K562 (cell line): ENCODE measurements around the gene GET4. TPM values are rescaled to one million over a fixed set of nuclear protein-coding genes. Genes with fewer than 3 reads are reported as not detected.

Source experiments
- ATAC-seq: fragments of 200-7000 bp; cut with Tn5 transposase; 3 replicates; pipeline ENCODE4 v1.9.1; 2020; ENCODE audit warnings: moderate library complexity
- BruUV-seq: library from RNA; stranded (reverse); fragments of 400-500 nt; replicated peaks from 2 replicates; lab custom pipeline; 2021; lab: Mats Ljungman, UMichigan
- CTCF ChIA-PET: fragments of 300-600 bp; formaldehyde crosslinking; extraction: SDS; loops from one replicate; lab custom pipeline; 2021; ENCODE audit warnings: low intra/inter-chr PET ratio; lab: Yijun Ruan, JAX
- POLR2A ChIA-PET: fragments of 300-600, 350-650 bp; sonication (Branson Sonifier 250); formaldehyde crosslinking; extraction: SDS; loops from one replicate; lab custom pipeline; 2021; ENCODE audit warnings: antibody characterized with exemption, inconsistent platforms; lab: Yijun Ruan, JAX
- DNase-seq, 4 experiments: peaks; one replicate each; pipeline versions ENCODE4 v3.0.0 to v3.0.0-alpha.2; 2011 to 2018; ENCODE audit warnings: low spot score in 3 of 4, mixed read lengths in 3 of 4; ENCODE audit errors: extremely low read depth in 1 of 4
- FAIRE-seq: peaks from 2 replicates; lab custom pipeline; 2011; peaks lifted over from hg19 to GRCh38; lab: Jason Lieb, UNC
- H2AFZ ChIP-seq: 2 replicates; pipeline ENCODE4 v1.6.0; 2011; ENCODE audit warnings: low read depth, low read length, control low read depth, inconsistent platforms
- H3K27ac ChIP-seq: fragments of 200-600 bp; 3 replicates; pipeline ENCODE4 v1.8.0; 2011; ENCODE audit warnings: low read depth, mild to moderate bottlenecking, control low read depth, inconsistent platforms, low read length, moderate library complexity, mixed read lengths; ENCODE audit errors: extremely low read depth
- H3K27me3 ChIP-seq, 2 experiments: fragments of 300-600 bp in 1 of 2; 2 replicates in 1 of 2; 3 replicates in 1 of 2; pipeline versions ENCODE4 v1.6.0 to v1.8.0; 2011; ENCODE audit warnings: inconsistent platforms in 2 of 2, low read length in 2 of 2, mild to moderate bottlenecking in 1 of 2, mixed read lengths in 1 of 2, moderate library complexity in 1 of 2; ENCODE audit not compliant: control insufficient read depth in 2 of 2, insufficient read depth in 2 of 2
- H3K36me3 ChIP-seq: fragments of 300-600 bp; 3 replicates; pipeline ENCODE4 v1.8.0; 2011; ENCODE audit warnings: mild to moderate bottlenecking, low read length, inconsistent platforms; ENCODE audit not compliant: control insufficient read depth, insufficient read depth
- H3K4me1 ChIP-seq, 2 experiments: fragments of 200-600 bp in 1 of 2; replicated peaks in 1 of 2; 2 replicates in 1 of 2; 3 replicates in 1 of 2; pipeline versions ENCODE4 v1.5.1 to v1.8.0; 2011; ENCODE audit warnings: inconsistent platforms in 2 of 2, low read length in 2 of 2, mild to moderate bottlenecking in 1 of 2, mixed read lengths in 1 of 2, moderate library complexity in 1 of 2; ENCODE audit not compliant: control insufficient read depth in 2 of 2, insufficient read depth in 2 of 2
- H3K4me2 ChIP-seq: 2 replicates; pipeline ENCODE4 v1.6.1; 2011; ENCODE audit warnings: low read length, control low read depth, inconsistent platforms, mixed read lengths; ENCODE audit not compliant: insufficient read depth
- H3K4me3 ChIP-seq: fragments of 200-600 bp; sonication (generic), shearing (Covaris generic); 2 replicates; pipeline ENCODE4 v1.5.1; 2016; ENCODE audit warnings: control low read depth, inconsistent platforms
- H3K79me2 ChIP-seq: fragments of 200-600 bp; 3 replicates; pipeline ENCODE4 v1.8.0; 2011; ENCODE audit warnings: low read length, inconsistent platforms; ENCODE audit not compliant: control insufficient read depth, insufficient read depth
- H3K9ac ChIP-seq, 2 experiments: 2 replicates each; pipeline versions ENCODE4 v1.6.0 to v1.6.1; 2011; ENCODE audit warnings: low read depth in 2 of 2, low read length in 2 of 2, control low read depth in 1 of 2, inconsistent platforms in 1 of 2, mild to moderate bottlenecking in 1 of 2, mixed read lengths in 1 of 2; ENCODE audit not compliant: insufficient read depth in 1 of 2
- H3K9me1 ChIP-seq: one replicate; pipeline ENCODE4 v1.6.0; 2011; ENCODE audit warnings: inconsistent platforms, mild to moderate bottlenecking, low read length, moderate library complexity; ENCODE audit not compliant: control insufficient read depth, insufficient read depth
- H3K9me3 ChIP-seq: replicated peaks from 2 replicates; pipeline ENCODE4 v1.5.1; 2011; ENCODE audit warnings: low read depth, low read length, inconsistent platforms; ENCODE audit not compliant: control insufficient read depth, insufficient read depth
- H4K20me1 ChIP-seq: replicated peaks from 2 replicates; pipeline ENCODE4 v1.6.1; 2011; ENCODE audit warnings: low read length, inconsistent platforms, mixed read lengths; ENCODE audit not compliant: control insufficient read depth, insufficient read depth
- ATF1 ChIP-seq, 2 experiments: fragments of 450-650 bp in 1 of 2; IDR thresholded peaks; 2 replicates each; pipeline ENCODE4 v1.6.1; 2016; ENCODE audit warnings: missing compliant biosample characterization in 1 of 2, missing genetic modification characterization in 1 of 2
- KAT7 ChIP-seq: sonication (generic); formaldehyde crosslinking; IDR thresholded peaks from 2 replicates; pipeline ENCODE4 v1.8.0; 2022; ENCODE audit warnings: missing genetic modification reagents, mild to moderate bottlenecking, borderline replicate concordance
- NFIC ChIP-seq: fragments of 450-650 bp; IDR thresholded peaks from 2 replicates; pipeline ENCODE4 v1.6.1; 2017; ENCODE audit warnings: mild to moderate bottlenecking, inconsistent platforms
- NR2C2 ChIP-seq, 2 experiments: fragments of 200-800 bp in 1 of 2; sonication (Bioruptor generic) in 1 of 2; sonication (generic) in 1 of 2; formaldehyde crosslinking in 1 of 2; IDR thresholded peaks; 2 replicates each; pipeline versions ENCODE4 v1.6.1 to v1.8.0; 2016 to 2022; ENCODE audit warnings: mild to moderate bottlenecking in 1 of 2, missing compliant biosample characterization in 1 of 2, missing genetic modification characterization in 1 of 2, missing genetic modification reagents in 1 of 2
- USF1 ChIP-seq: sonication (generic); formaldehyde crosslinking; IDR thresholded peaks from 2 replicates; pipeline ENCODE4 v1.9.0; 2022; ENCODE audit warnings: mild to moderate bottlenecking, missing genetic modification reagents
- ZC3H4 ChIP-seq: sonication (generic); formaldehyde crosslinking; IDR thresholded peaks from 2 replicates; pipeline ENCODE4 v1.9.0; 2021; ENCODE audit warnings: missing genetic modification reagents, borderline replicate concordance
- ZSCAN29 ChIP-seq: fragments of 450-650 bp; IDR thresholded peaks from 2 replicates; pipeline ENCODE4 v1.6.1; 2017
- WGBS: fragments of 100-300 bp; shearing (Covaris generic); methylation state at CpG from one replicate; pipeline ENCODE4 v1.1.6; 2016; ENCODE audit warnings: low coverage, mixed read lengths; ENCODE audit not compliant: insufficient coverage; ENCODE audit errors: missing lambda C conversion rate; 5-methylcytosine and 5-hydroxymethylcytosine counted together
- in situ Hi-C: fragments of 300-500 bp; cut with MboI; formaldehyde crosslinking; loops from 4 replicates; pipeline ENCODE4 v1.15.0; 2018; ENCODE audit warnings: inconsistent platforms, mixed read lengths
- intact Hi-C: fragments of 100-400 bp; cut with micrococcal nuclease; formaldehyde crosslinking; loops from 2 replicates; pipeline ENCODE4 v1.14.2; 2022
- polyA plus RNA-seq, 8 experiments: library from polyadenylated mRNA; depleted of rRNA in 4 of 8; stranded (reverse) in 5 of 8; unstranded in 3 of 8; fragments of >200 nt; fragmentation: Nextera tagmentation in 2 of 8; fragmentation: Illumina TruSeq in 1 of 8; extraction: Ambion mirVana in 2 of 8; extraction: Trizol in 1 of 8; gene quantifications; 2 replicates each; pipeline versions ENCODE4 v1.2.1 to v1.2.3, GENCODE V29; 2011 to 2014; ENCODE audit warnings: inconsistent platforms in 1 of 8, missing spikeins in 1 of 8
- total RNA-seq, 7 experiments: library from RNA; depleted of rRNA in 6 of 7; stranded (reverse); fragments of >200 nt in 6 of 7; fragmentation: Illumina TruSeq in 2 of 7; extraction: Trizol in 2 of 7; gene quantifications; 2 replicates each; pipeline versions ENCODE4 v1.2.1 to v1.2.3, GENCODE V29; 2011 to 2021; ENCODE audit warnings: low replicate concordance in 1 of 7
- TF ChIP-seq, protein P1 (sequence below): fragments of 250-450 bp; sonication (Bioruptor Pico); IDR thresholded peaks from 2 replicates; pipeline ENCODE4 v1.9.0; 2021; ENCODE audit warnings: mild to moderate bottlenecking, inconsistent platforms

Gene GET4
- total and polyA plus RNA-seq, 9 of the 15 experiments (the other 6 are each of a cell fraction or from before 2014, with no cell fraction given) = 0.99 to 122 (median 40.4) TPM

DNA sequence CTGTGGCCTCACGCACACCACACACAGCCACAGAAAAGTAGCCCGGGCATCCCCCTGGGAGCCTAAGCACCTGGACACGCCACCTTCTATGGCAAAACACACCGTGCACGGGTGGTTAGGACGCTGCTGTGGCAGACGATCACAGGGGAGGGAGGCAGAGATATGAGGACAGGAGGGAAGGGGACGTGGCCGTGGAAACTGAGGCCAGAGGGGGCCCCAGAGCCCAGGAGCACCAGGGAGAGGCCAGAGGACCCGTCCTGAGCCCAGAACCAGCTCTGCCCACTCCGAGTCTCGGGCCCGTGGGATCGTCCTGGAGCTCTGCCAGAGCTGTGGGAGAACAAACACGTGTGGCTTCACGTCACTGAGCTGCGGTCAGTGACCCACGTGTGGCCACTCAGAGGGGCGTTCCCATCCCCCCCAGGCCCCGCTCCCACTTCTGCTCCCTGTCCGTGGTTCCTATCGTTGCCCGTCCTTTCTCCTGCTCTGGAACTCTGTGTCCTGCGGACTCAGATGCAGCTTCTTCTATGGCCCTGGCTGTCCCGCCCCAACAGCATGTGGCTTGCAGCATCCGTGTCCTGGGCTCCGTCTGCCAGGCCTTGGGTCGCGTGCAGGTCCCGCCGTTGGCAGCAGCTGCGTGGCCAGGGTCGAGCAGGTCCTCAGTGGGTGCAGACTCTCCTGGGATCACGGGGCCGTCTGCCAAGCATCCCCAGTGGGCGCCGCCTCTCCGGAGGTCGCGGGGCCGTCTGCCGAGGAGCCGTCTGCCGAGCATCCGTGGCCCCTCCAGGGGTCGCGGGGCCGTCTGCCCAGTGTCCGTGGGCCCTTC lies 31.0 kb downstream of the GET4 start:
- ChIA-PET POLR2A (interaction anchor here (0.6 to 1.2 kb wide), 2 partner anchors 15 to 56 kb away, joined by 3 to 4 read pairs; no protein-coding TSS in a partner anchor), CTCF (interaction anchor here (0.6 kb wide), 1 partner anchor 87 kb away, joined by 4 read pairs; no protein-coding TSS in a partner anchor)
- Histone ChIP-seq H2AFZ (no peak overlapping the region), H3K4me1 (peaks cover 11 to 72% of the 10 kb centered on the region in 2 experiments), H3K36me3 (no peaks in the 10 kb centered on the region), H3K27ac (no peak overlapping the region), H3K9me1 (no peaks in the 10 kb centered on the region), H3K27me3 (peaks cover 9 to 19% of the 10 kb centered on the region in 2 experiments; a peak in 1 of 5 replicates), H4K20me1 (no peaks in the 10 kb centered on the region), H3K9ac (no peak overlapping the region), H3K4me3 (no peak overlapping the region), H3K9me3 (no peaks in the 10 kb centered on the region), H3K79me2 (no peaks in the 10 kb centered on the region), H3K4me2 (no peak overlapping the region)
- DNase-seq = no peak
- BruUV-seq = no TSS peak
- in situ Hi-C loops (no loop called here), intact Hi-C loops (no loop called here)
- 36% methylated on average over 23 of the region's 49 CpGs for WGBS
- FAIRE-seq = no peak
- peak; percentile 5; the same call in 1 of the 3 replicates for ATAC-seq
- TF ChIP-seq NFIC (peak; percentile 55), NR2C2 (CRISPR knock-in tag; IDR thresholded peaks at IDR 0.05) (0 out of 2 replicates have a peak, but pooled peaks have one; percentile 22), NR2C2 (tag; IDR thresholded peaks at IDR 0.05) (no peak), ZC3H4 (CRISPR knock-in tag) (no peak), KAT7 (CRISPR knock-in tag) (no peak), ATF1 (CRISPR knock-in tag; IDR thresholded peaks at IDR 0.05) (no peak), ATF1 (tag; IDR thresholded peaks at IDR 0.05) (0 out of 2 replicates have a peak, but pooled peaks have one; percentile 21), USF1 (CRISPR knock-in tag) (peak; percentile 58), ZSCAN29 (no peak)
- TF ChIP-seq, protein P1, sequence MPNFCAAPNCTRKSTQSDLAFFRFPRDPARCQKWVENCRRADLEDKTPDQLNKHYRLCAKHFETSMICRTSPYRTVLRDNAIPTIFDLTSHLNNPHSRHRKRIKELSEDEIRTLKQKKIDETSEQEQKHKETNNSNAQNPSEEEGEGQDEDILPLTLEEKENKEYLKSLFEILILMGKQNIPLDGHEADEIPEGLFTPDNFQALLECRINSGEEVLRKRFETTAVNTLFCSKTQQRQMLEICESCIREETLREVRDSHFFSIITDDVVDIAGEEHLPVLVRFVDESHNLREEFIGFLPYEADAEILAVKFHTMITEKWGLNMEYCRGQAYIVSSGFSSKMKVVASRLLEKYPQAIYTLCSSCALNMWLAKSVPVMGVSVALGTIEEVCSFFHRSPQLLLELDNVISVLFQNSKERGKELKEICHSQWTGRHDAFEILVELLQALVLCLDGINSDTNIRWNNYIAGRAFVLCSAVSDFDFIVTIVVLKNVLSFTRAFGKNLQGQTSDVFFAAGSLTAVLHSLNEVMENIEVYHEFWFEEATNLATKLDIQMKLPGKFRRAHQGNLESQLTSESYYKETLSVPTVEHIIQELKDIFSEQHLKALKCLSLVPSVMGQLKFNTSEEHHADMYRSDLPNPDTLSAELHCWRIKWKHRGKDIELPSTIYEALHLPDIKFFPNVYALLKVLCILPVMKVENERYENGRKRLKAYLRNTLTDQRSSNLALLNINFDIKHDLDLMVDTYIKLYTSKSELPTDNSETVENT (CRISPR knock-in tag) = no peak
